HCT116 (cell line): ENCODE data around the gene DMXL2. TPM values are rescaled to one million over a fixed set of nuclear protein-coding genes. Genes with fewer than 3 reads are reported as not detected.

Experiments used
- ATAC-seq: fragments of 200-7000 bp; cut with Tn5 transposase; 2 replicates; pipeline ENCODE4 v1.9.1; 2020; ENCODE audit warnings: mild to moderate bottlenecking, moderate library complexity
- BruUV-seq: library from RNA; stranded (reverse); fragments of 400-500 nt; replicated peaks from 2 replicates; lab custom pipeline; 2021; lab: Mats Ljungman, UMichigan
- CTCF ChIA-PET: fragments of 300-600 bp; sonication (Branson Sonifier 250); formaldehyde crosslinking; loops from one replicate; lab custom pipeline; 2021; ENCODE audit warnings: antibody characterized with exemption; lab: Charles Lee
- POLR2A ChIA-PET: fragments of 300-600, 350-600 bp; sonication (Branson Sonifier 250); formaldehyde crosslinking; loops from one replicate; lab custom pipeline; 2021; ENCODE audit warnings: antibody characterized with exemption; lab: Charles Lee
- RAD21 ChIA-PET, 2 experiments: fragments of 300-600 bp; sonication (Branson Sonifier 250); formaldehyde crosslinking; loops; one replicate each; lab custom pipeline; 2023; ENCODE audit warnings: low total read pairs in 2 of 2; ENCODE audit not compliant: uncharacterized antibody in 2 of 2, unreplicated experiment in 2 of 2, low non-redundant PET in 1 of 2; lab: Charles Lee
- DNase-seq: peaks from one replicate; pipeline ENCODE4 v3.0.0-alpha.2; 2010; ENCODE audit warnings: low read depth, low spot score
- H2AFZ ChIP-seq: fragments of 200-600 bp; shearing (Covaris generic), sonication (generic); 2 replicates; pipeline ENCODE4 v1.6.1; 2017; ENCODE audit warnings: low read depth, mixed run types, mixed read lengths, antibody characterized with exemption, low read length; ENCODE audit not compliant: poor library complexity, severe bottlenecking
- H3K27ac ChIP-seq: 2 replicates; pipeline ENCODE4 v1.5.1; 2012; ENCODE audit warnings: low read depth, low read length
- H3K27me3 ChIP-seq: fragments of 200-600 bp; sonication (generic); 2 replicates; pipeline ENCODE4 v1.6.1; 2016; ENCODE audit warnings: mixed run types, low read length, mixed read lengths; ENCODE audit not compliant: insufficient read depth
- H3K36me3 ChIP-seq, 2 experiments: fragments of 200-500 bp in 1 of 2; fragments of 200-600 bp in 1 of 2; sonication (Bioruptor generic) in 1 of 2; sonication (generic) in 1 of 2; 2 replicates each; pipeline versions ENCODE4 v1.5.1 to v1.6.1; 2014 to 2016; ENCODE audit warnings: low read length in 2 of 2, inconsistent platforms in 1 of 2, mixed read lengths in 1 of 2, mixed run types in 1 of 2; ENCODE audit not compliant: insufficient read depth in 2 of 2, control insufficient read depth in 1 of 2
- H3K4me1 ChIP-seq, 2 experiments: fragments of 200-600 bp in 1 of 2; sonication (generic) in 1 of 2; 2 replicates each; pipeline versions ENCODE4 v1.5.1 to v1.6.1; 2012 to 2017; ENCODE audit warnings: low read length in 2 of 2, inconsistent platforms in 1 of 2, mild to moderate bottlenecking in 1 of 2, mixed read lengths in 1 of 2, mixed run types in 1 of 2, moderate library complexity in 1 of 2; ENCODE audit not compliant: insufficient read depth in 2 of 2, control insufficient read depth in 1 of 2
- H3K4me2 ChIP-seq: fragments of 200-600 bp; sonication (generic); 2 replicates; pipeline ENCODE4 v1.6.1; 2017; ENCODE audit warnings: mixed run types, low read length, mixed read lengths
- H3K4me3 ChIP-seq, 2 experiments: fragments of 200-600 bp in 1 of 2; sonication (generic) in 1 of 2; replicated peaks in 1 of 2; 2 replicates each; pipeline ENCODE4 v1.5.1; 2011 to 2016; ENCODE audit warnings: low read length in 2 of 2, control low read depth in 1 of 2, low read depth in 1 of 2, mild to moderate bottlenecking in 1 of 2, mixed read lengths in 1 of 2, mixed run types in 1 of 2
- H3K79me2 ChIP-seq: fragments of 200-600 bp; sonication (generic); 2 replicates; pipeline ENCODE4 v1.6.1; 2017; ENCODE audit warnings: mild to moderate bottlenecking, mixed run types, low read length, moderate library complexity, mixed read lengths; ENCODE audit not compliant: insufficient read depth
- H3K9ac ChIP-seq: fragments of 200-600 bp; sonication (generic); 2 replicates; pipeline ENCODE4 v1.6.1; 2016; ENCODE audit warnings: low read length, mixed read lengths
- H3K9me2 ChIP-seq: fragments of 200-600 bp; sonication (generic), shearing (Covaris generic); 2 replicates; pipeline ENCODE4 v1.6.1; 2017; ENCODE audit warnings: mixed run types, mild to moderate bottlenecking, moderate library complexity; ENCODE audit not compliant: insufficient read depth
- H3K9me3 ChIP-seq, 2 experiments: fragments of 200-500 bp in 1 of 2; fragments of 200-600 bp in 1 of 2; sonication (Bioruptor generic) in 1 of 2; sonication (generic) in 1 of 2; 2 replicates each; pipeline ENCODE4 v1.6.1; 2014 to 2017; ENCODE audit warnings: low read length in 2 of 2, mixed read lengths in 2 of 2, inconsistent platforms in 1 of 2, low read depth in 1 of 2, mild to moderate bottlenecking in 1 of 2, mixed run types in 1 of 2, moderate library complexity in 1 of 2; ENCODE audit not compliant: control insufficient read depth in 1 of 2, insufficient read depth in 1 of 2
- H4K20me1 ChIP-seq: fragments of 200-600 bp; sonication (generic), shearing (Covaris generic); 2 replicates; pipeline ENCODE4 v1.6.1; 2017; ENCODE audit warnings: mixed run types, mild to moderate bottlenecking, moderate library complexity; ENCODE audit not compliant: insufficient read depth
- CBX3 ChIP-seq: IDR thresholded peaks from 2 replicates; pipeline ENCODE4 v1.6.1; 2012; ENCODE audit warnings: low read depth
- CEBPB ChIP-seq: IDR thresholded peaks from 2 replicates; pipeline ENCODE4 v1.6.1; 2012; ENCODE audit warnings: low read depth
- CTCF ChIP-seq, 3 experiments: fragments of 200-600 bp in 1 of 3; sonication (generic) in 1 of 3; IDR thresholded peaks in 2 of 3; conservative IDR thresholded peaks in 1 of 3; 2 replicates each; pipeline ENCODE4 v1.5.1; 2012 to 2017; ENCODE audit warnings: low read depth in 2 of 3, low read length in 2 of 3, antibody characterized with exemption in 1 of 3, borderline replicate concordance in 1 of 3, control low read depth in 1 of 3, mild to moderate bottlenecking in 1 of 3, mixed read lengths in 1 of 3, mixed run types in 1 of 3, moderate library complexity in 1 of 3; ENCODE audit not compliant: insufficient read depth in 1 of 3
- ELF1 ChIP-seq: IDR thresholded peaks from 2 replicates; pipeline ENCODE4 v1.6.1; 2012; ENCODE audit warnings: low read depth, borderline replicate concordance
- EZH2phosphoT487 ChIP-seq: fragments of 200-600 bp; IDR thresholded peaks from 2 replicates; pipeline ENCODE4 v1.6.1; 2018; ENCODE audit warnings: antibody characterized with exemption, borderline replicate concordance
- FOSL1 ChIP-seq: IDR thresholded peaks from 2 replicates; pipeline ENCODE4 v1.6.1; 2012; ENCODE audit warnings: low read depth
- POLR2A ChIP-seq: IDR thresholded peaks from 2 replicates; pipeline ENCODE4 v1.7.0; 2011; ENCODE audit warnings: borderline replicate concordance; ENCODE audit not compliant: insufficient read depth, insufficient read length; ENCODE audit errors: extremely low read depth
- SP1 ChIP-seq: IDR thresholded peaks from 2 replicates; pipeline ENCODE4 v1.6.1; 2012; ENCODE audit warnings: low read depth
- SRF ChIP-seq: IDR thresholded peaks from 2 replicates; pipeline ENCODE4 v1.6.1; 2012; ENCODE audit warnings: low read depth
- ZFX ChIP-seq: fragments of 450-650 bp; IDR thresholded peaks from 2 replicates; pipeline ENCODE4 v1.6.1; 2017
- ZNF274 ChIP-seq: fragments of 200-500 bp; sonication (Bioruptor generic); IDR thresholded peaks from 2 replicates; pipeline ENCODE4 v1.6.1; 2014; ENCODE audit warnings: mild to moderate bottlenecking, low read depth, low read length, inconsistent platforms
- intact Hi-C: fragments of 100-400 bp; cut with micrococcal nuclease; formaldehyde crosslinking; loops from 2 replicates; pipeline ENCODE4 v1.10.0; 2022
- total RNA-seq: library from RNA; stranded (reverse); gene quantifications from one replicate; pipeline ENCODE4 v1.2.1, GENCODE V29; 2021; ENCODE audit not compliant: unreplicated experiment

DMXL2 gene
- total RNA-seq, 1 experiment from 2014 or later: 21.5 TPM

DNA sequence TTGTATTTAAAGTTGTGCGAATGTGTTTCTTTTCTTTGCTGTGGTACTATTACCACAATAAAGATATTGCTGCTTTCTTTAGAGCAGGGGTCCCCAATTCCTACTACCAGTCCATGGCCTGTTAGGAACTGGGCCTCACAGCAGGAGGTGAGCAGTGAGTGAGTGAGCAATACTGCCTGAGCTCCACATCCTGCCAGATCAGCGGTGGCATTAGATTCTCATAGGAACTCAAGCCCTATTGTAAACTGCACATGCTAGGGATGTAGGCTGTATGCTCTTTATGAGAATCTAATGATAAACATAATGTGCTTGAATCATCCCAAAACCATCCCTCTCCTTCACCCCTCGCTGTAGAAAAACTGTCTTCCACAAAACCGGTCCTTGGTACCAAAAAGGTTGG, 41.6 kb downstream of the DMXL2 start (continued):
- TF ChIP-seq ZFX (no peak), ZNF274 (no peak)

DNA sequence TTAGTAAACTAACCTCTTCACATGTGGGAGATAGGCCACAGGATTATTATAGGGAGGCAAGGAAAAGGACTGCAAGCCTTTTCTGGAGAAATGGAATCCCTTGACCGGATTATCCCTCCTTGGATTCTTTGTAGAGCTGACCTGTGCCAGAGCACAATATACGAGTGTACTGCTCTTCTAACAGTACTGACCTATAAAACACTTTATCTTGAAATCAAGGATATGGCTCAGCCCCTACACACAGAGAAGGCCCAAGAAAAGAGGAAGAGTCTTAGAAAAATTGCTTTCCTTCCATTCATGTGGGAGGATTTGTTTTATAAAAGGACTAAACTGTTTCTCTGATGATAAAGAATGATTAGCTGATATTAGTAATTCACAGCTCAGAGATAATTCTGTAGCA, 42.2 kb downstream of the DMXL2 start:
- Histone ChIP-seq H3K27me3 (no peaks in the 10 kb centered on the region), H3K79me2 (peaks cover 5% of the 10 kb centered on the region; the same call in 1 of the 2 replicates), H3K9me3 (no peaks in the 10 kb centered on the region), H3K4me2 (no peak overlapping the region), H4K20me1 (no peaks in the 10 kb centered on the region), H3K9me2 (no peaks in the 10 kb centered on the region), H3K9ac (no peak overlapping the region), H3K4me1 (peaks cover 0 to 8% of the 10 kb centered on the region in 2 experiments; a peak in 1 of 4 replicates), H3K4me3 (no peak overlapping the region), H3K27ac (no peak overlapping the region), H2AFZ (no peak overlapping the region), H3K36me3 (no peaks in the 10 kb centered on the region; a peak in 1 of 4 replicates)
- ChIA-PET RAD21 (no interaction called here), CTCF (no interaction called here), POLR2A (no interaction called here)
- DNase-seq: no peak
- BruUV-seq: no TSS peak
- ATAC-seq: no peak
- no peak for TF ChIP-seq CBX3
- TF ChIP-seq EZH2phosphoT487: no peak
- TF ChIP-seq CTCF (IDR thresholded peaks at IDR 0.05 in 2 of 3, conservative IDR thresholded peaks at IDR 0.05 in 1 of 3; ENCODE audit: borderline replicate concordance in 1 of 3, insufficient read depth in 1 of 3, low read depth in 2 of 3, low read length in 2 of 3): no peak
- no peak for TF ChIP-seq POLR2A
- no peak for TF ChIP-seq SP1
- no peak for TF ChIP-seq FOSL1
- no peak for TF ChIP-seq SRF
- TF ChIP-seq ZNF274: no peak
- no peak for TF ChIP-seq CEBPB
- no peak for TF ChIP-seq ELF1
- intact Hi-C loops: no loop called here
